Heart left ventricle (tissue), 16 donors: ENCODE results near the gene MXRA7. TPM values are rescaled to one million over a fixed set of nuclear protein-coding genes. Genes with fewer than 3 reads are reported as not detected.
A peak's percentile ranks its signal among the peaks of the same experiment; 100 is the strongest.

Experiments used
- ATAC-seq, 4 donors: fragments of 200-7000 bp; cut with Tn5 transposase; one replicate each; pipeline ENCODE4 v1.9.1; 2020 to 2022; ENCODE audit warnings: moderate library complexity in 4 of 4, mild to moderate bottlenecking in 3 of 4, moderate number of reproducible peaks in 1 of 4
- DNase-seq, 5 donors: peaks; one replicate each; pipeline ENCODE4 v3.0.0-alpha.2; 2020
- H3K27ac ChIP-seq, 12 donors: fragments of 200-600 bp; sonication (generic) in 4 of 12; one replicate each; pipeline versions ENCODE4 v1.5.0 to v1.8.0; 2016 to 2022; ENCODE audit warnings: mild to moderate bottlenecking in 2 of 12
- H3K27me3 ChIP-seq, 9 donors: fragments of 200-600 bp; sonication (generic) in 2 of 9; one replicate each; pipeline versions ENCODE4 v1.5.1 to v1.8.0; 2016 to 2022; ENCODE audit warnings: mild to moderate bottlenecking in 3 of 9
- H3K36me3 ChIP-seq, 9 donors: fragments of 200-600 bp; sonication (generic) in 2 of 9; one replicate each; pipeline versions ENCODE4 v1.5.0 to v1.8.0; 2018 to 2022; ENCODE audit warnings: mild to moderate bottlenecking in 2 of 9
- H3K4me1 ChIP-seq, 12 donors: fragments of 200-600 bp; sonication (generic) in 4 of 12; one replicate each; pipeline versions ENCODE4 v1.5.0 to v1.8.0; 2016 to 2022; ENCODE audit warnings: mild to moderate bottlenecking in 3 of 12
- H3K4me3 ChIP-seq, 12 donors: fragments of 200-600 bp; sonication (generic) in 4 of 12; one replicate each; pipeline versions ENCODE4 v1.5.0 to v1.8.0; 2017 to 2022; ENCODE audit warnings: mild to moderate bottlenecking in 9 of 12, moderate library complexity in 4 of 12
- H3K9me3 ChIP-seq, 12 donors: fragments of 200-600 bp; sonication (generic) in 4 of 12; one replicate each; pipeline versions ENCODE4 v1.5.0 to v1.8.0; 2016 to 2022; ENCODE audit warnings: mild to moderate bottlenecking in 1 of 12
- CTCF ChIP-seq, 12 donors: fragments of 200-600 bp; sonication (generic) in 4 of 12; IDR thresholded peaks; one replicate each; pipeline versions ENCODE4 v1.5.0 to v1.8.0; 2018 to 2022; ENCODE audit warnings: antibody characterized with exemption in 12 of 12, mild to moderate bottlenecking in 5 of 12
- POLR2A ChIP-seq, 2 donors: fragments of 450-650 bp; IDR thresholded peaks; one replicate each; pipeline ENCODE4 v1.6.1; 2017; ENCODE audit warnings: antibody characterized with exemption in 2 of 2, mild to moderate bottlenecking in 2 of 2, moderate library complexity in 2 of 2
- WGBS, 4 donors: extraction: QIAGEN DNeasy Blood & Tissue Kit in 2 of 4; methylation state at CpG; one replicate each; pipeline versions ENCODE4 v1.1.5 to v1.1.7; 2013 to 2018; 5-methylcytosine and 5-hydroxymethylcytosine counted together
- intact Hi-C, 10 donors: fragments of 100-400 bp; cut with DNase I; formaldehyde crosslinking; loops; one replicate each; pipeline versions ENCODE4 v1.11.1 to v1.14.2; 2022
- polyA plus RNA-seq, 2 donors: library from polyadenylated mRNA; stranded (reverse); fragments of 200-250 nt; gene quantifications; one replicate each; pipeline ENCODE4 v1.2.3, GENCODE V29; 2013
- total RNA-seq, 9 donors: library from RNA; depleted of rRNA in 2 of 9; stranded (reverse); fragments of >200 nt in 2 of 9; fragmentation: NEBNext Ultra II Directional in 3 of 9; extraction: Animal tissue kit (Norgen Biotek cat#: 25700) in 3 of 9; gene quantifications; one replicate each; pipeline versions ENCODE4 v1.1.0 to v1.2.4, GENCODE V29; 2016 to 2023
- donor health status: ischemic (EF 13 %, LVEDD 7.1; RV severe dilation, severe dysfunction).
- donor health status: healthy with polysubstance abuse.
- donor health status: DM: no; HTN: yes; CAD: no.
- donor health status: DM: no; HTN: no; CAD: no.
- donor health status: ischemic (EF 25% LVEDD 6.9; RV normal size, moderate dysfunction).
- donor health status: ischemic (EF 25% LVEDD 5.7; RV mildly dilated, moderate dysfunction).
- donor health status: healthy.
- donor health status: DM: yes; HTN: yes; CAD: no.
- donor health status: ischemic (EF 35%, LVEDD 5.7; RV mildly dilated, moderate dysfunction).
- donor health status: nonischemic (EF 11% LVEDD 7.7; RV severe dilation, severe dysfunction).
- donor health status: DM: yes; HTN: yes; CAD: no.
- donor health status: PGD.
- donor health status: ischemic (EF 29% LVEDD 5.4; RV normal size, mild dysfunction).
- donor health status: nonischemic (EF 23%, LVEDD 6.1; RV moderate dilation, normal function).

Gene MXRA7
- total and polyA plus RNA-seq, 11 donors = 240 to 539 (median 460) TPM

- ATAC-seq = no peak
- H3K27me3 ChIP-seq = no peaks in the 10 kb centered on the region
- intact Hi-C loops = loop anchor here in 5 of 10 donors (5.0 kb wide), 2 partner anchors 40 to 115 kb away; partner anchors contain the start of gene MXRA7 (in 4 of the 5)
- peak overlapping the region; percentile 46 to 79 (median 69) for H3K4me3 ChIP-seq
- no peak for DNase-seq
- TF ChIP-seq POLR2A (IDR thresholded peaks at IDR 0.05) = no peak
- TF ChIP-seq CTCF (IDR thresholded peaks at IDR 0.05) = no peak
- H3K4me1 ChIP-seq = peaks cover 0 to 26% (median 14%) of the 10 kb centered on the region in 12 donors
- H3K36me3 ChIP-seq = peaks cover 0 to 23% (median 17%) of the 10 kb centered on the region in 9 donors
- peak overlapping the region; percentile 69 to 95 (median 90) for H3K27ac ChIP-seq
- H3K9me3 ChIP-seq = no peaks in the 10 kb centered on the region
- 56 to 63% (median 61%) methylated on average over 13 of the region's 13 CpGs for WGBS, 4 donors
Observed at GRCh38 chr17:76672270-76672851, 38.4 kb downstream of the MXRA7 start.

- ATAC-seq (peak in 2 of 4 donors; percentile 1), DNase-seq (no peak)
- TF ChIP-seq CTCF (IDR thresholded peaks at IDR 0.05) (no peak), POLR2A (IDR thresholded peaks at IDR 0.05) (peak in 1 of 2 donors; percentile 77)
- Histone ChIP-seq H3K9me3 (no peaks in the 10 kb centered on the region), H3K36me3 (peaks cover 0 to 19% (median 13%) of the 10 kb centered on the region in 9 donors), H3K27ac (peak overlapping the region; percentile 69 to 95 (median 90)), H3K4me1 (peaks cover 0 to 26% (median 14%) of the 10 kb centered on the region in 12 donors), H3K4me3 (peak overlapping the region; percentile 46 to 79 (median 69)), H3K27me3 (no peaks in the 10 kb centered on the region)
- WGBS, 4 donors = 0% methylated on average over 15 to 19 of the region's 19 CpGs
- intact Hi-C loops = loop anchor here in 5 of 10 donors (5.0 kb wide), 2 partner anchors 40 to 115 kb away; partner anchors contain the start of gene MXRA7 (in 4 of the 5)
Observed at GRCh38 chr17:76671912-76672262, 38.9 kb downstream of the MXRA7 start.

- no peaks in the 10 kb centered on the region for H3K27me3 ChIP-seq
- ATAC-seq (peak; percentile 98 to 99 (median 98)), DNase-seq (peak; percentile 100)
- H3K27ac ChIP-seq = peak overlapping the region; percentile 47 to 95 (median 90)
- peaks cover 0 to 13% (median 8%) of the 10 kb centered on the region in 9 donors for H3K36me3 ChIP-seq
- intact Hi-C loops = loop anchor here in 5 of 10 donors (5.0 kb wide), 2 partner anchors 41 to 114 kb away; partner anchors contain the start of gene MXRA7 (in 4 of the 5)
- H3K4me1 ChIP-seq = peaks cover 0 to 26% (median 14%) of the 10 kb centered on the region in 12 donors
- 15 to 46% (median 19%) methylated on average over 12 to 32 of the region's 32 CpGs for WGBS, 4 donors
- H3K9me3 ChIP-seq = no peaks in the 10 kb centered on the region
- TF ChIP-seq CTCF (IDR thresholded peaks at IDR 0.05) (no peak), POLR2A (IDR thresholded peaks at IDR 0.05) (no peak)
- peak overlapping the region; percentile 46 to 79 (median 69) for H3K4me3 ChIP-seq
Observed at GRCh38 chr17:76671123-76671911, 39.4 kb downstream of the MXRA7 start.

GRCh38 chr17:76670718-76671122 lies 40.0 kb downstream of the MXRA7 start:
- no peaks in the 10 kb centered on the region for H3K9me3 ChIP-seq
- peaks cover 0 to 7% (median 2%) of the 10 kb centered on the region in 9 donors for H3K36me3 ChIP-seq
- 56 to 69% (median 60%) methylated on average over 9 of the region's 9 CpGs for WGBS, 4 donors
- intact Hi-C loops = loop anchor here in 5 of 10 donors (5.0 kb wide), 2 partner anchors 42 to 113 kb away; partner anchors contain the start of gene MXRA7 (in 4 of the 5)
- TF ChIP-seq CTCF (IDR thresholded peaks at IDR 0.05) = no peak
- no peak for TF ChIP-seq POLR2A (IDR thresholded peaks at IDR 0.05)
- peaks cover 0 to 26% (median 14%) of the 10 kb centered on the region in 12 donors for H3K4me1 ChIP-seq
- DNase-seq (no peak), ATAC-seq (no peak)
- peak overlapping the region in 2 of 12 donors; percentile 52 to 60 for H3K4me3 ChIP-seq
- H3K27ac ChIP-seq = peak overlapping the region in 11 of 12 donors; percentile 79 to 95 (median 92)
- H3K27me3 ChIP-seq = no peaks in the 10 kb centered on the region
